OCI-LY3 (cell line): ENCODE data around the gene ZNF619.

Experiments used
- EZH2phosphoT487 ChIP-seq: fragments of 200-600 bp; shearing (Covaris generic); IDR thresholded peaks from 2 replicates; pipeline ENCODE4 v1.6.1; 2018; ENCODE audit warnings: antibody characterized with exemption, mixed run types, low read depth
- TF ChIP-seq, protein P1 (sequence below): fragments of 200-600, 300-600 bp; sonication (generic); IDR thresholded peaks from 2 replicates; pipeline ENCODE4 v1.5.1; 2014; ENCODE audit warnings: antibody characterized with exemption, low read length, low read depth

DNA sequence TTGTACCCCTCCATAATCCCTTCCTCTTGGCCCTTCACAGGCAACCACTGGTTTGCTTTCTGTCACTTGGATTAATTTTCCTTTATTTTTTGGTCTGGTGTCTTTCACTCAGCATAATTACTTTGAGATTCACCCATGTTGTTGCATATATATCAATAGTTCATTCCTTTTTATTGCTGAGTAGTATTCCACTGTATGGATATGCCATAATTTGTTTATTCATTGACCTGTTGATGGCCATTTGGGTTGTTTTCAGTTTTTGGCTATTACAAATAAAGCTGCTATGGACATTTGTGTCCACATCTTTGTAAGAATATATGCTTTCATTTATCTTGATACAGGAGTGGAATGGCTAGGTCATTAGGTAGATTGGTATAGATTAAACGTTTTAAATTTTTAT is 41.9 kb downstream of the ZNF619 start:
- TF ChIP-seq, protein P1, sequence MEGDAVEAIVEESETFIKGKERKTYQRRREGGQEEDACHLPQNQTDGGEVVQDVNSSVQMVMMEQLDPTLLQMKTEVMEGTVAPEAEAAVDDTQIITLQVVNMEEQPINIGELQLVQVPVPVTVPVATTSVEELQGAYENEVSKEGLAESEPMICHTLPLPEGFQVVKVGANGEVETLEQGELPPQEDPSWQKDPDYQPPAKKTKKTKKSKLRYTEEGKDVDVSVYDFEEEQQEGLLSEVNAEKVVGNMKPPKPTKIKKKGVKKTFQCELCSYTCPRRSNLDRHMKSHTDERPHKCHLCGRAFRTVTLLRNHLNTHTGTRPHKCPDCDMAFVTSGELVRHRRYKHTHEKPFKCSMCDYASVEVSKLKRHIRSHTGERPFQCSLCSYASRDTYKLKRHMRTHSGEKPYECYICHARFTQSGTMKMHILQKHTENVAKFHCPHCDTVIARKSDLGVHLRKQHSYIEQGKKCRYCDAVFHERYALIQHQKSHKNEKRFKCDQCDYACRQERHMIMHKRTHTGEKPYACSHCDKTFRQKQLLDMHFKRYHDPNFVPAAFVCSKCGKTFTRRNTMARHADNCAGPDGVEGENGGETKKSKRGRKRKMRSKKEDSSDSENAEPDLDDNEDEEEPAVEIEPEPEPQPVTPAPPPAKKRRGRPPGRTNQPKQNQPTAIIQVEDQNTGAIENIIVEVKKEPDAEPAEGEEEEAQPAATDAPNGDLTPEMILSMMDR = no peak
- no peak for TF ChIP-seq EZH2phosphoT487
